OCI-LY7 (cell line): ENCODE results near the gene SGMS2. TPM values are rescaled to one million over a fixed set of nuclear protein-coding genes. Genes with fewer than 3 reads are reported as not detected.

Experiments
- BruUV-seq: library from RNA; stranded (reverse); fragments of 400-500 nt; replicated peaks from 2 replicates; lab custom pipeline; 2021; lab: Mats Ljungman, UMichigan
- CTCF ChIA-PET: fragments of 300-600 bp; sonication (Branson Sonifier 250); formaldehyde crosslinking; loops from one replicate; lab custom pipeline; 2022; ENCODE audit warnings: antibody characterized with exemption; ENCODE audit not compliant: unreplicated experiment; lab: Charles Lee
- POLR2A ChIA-PET: fragments of 300-600 bp; sonication (Branson Sonifier 250); formaldehyde crosslinking; loops from one replicate; lab custom pipeline; 2022; ENCODE audit warnings: antibody characterized with exemption; lab: Charles Lee
- DNase-seq: peaks from one replicate; pipeline ENCODE4 v3.0.0-alpha.2; 2015; ENCODE audit warnings: low spot score
- H2AFZ ChIP-seq: fragments of 200-600 bp; sonication (generic), shearing (Covaris generic); 2 replicates; pipeline ENCODE4 v1.6.1; 2014; ENCODE audit warnings: mild to moderate bottlenecking, antibody characterized with exemption, low read length, moderate library complexity
- H3K27ac ChIP-seq: fragments of 200-600 bp; sonication (generic); 2 replicates; pipeline ENCODE4 v1.5.1; 2014; ENCODE audit warnings: mixed run types, low read depth, mild to moderate bottlenecking, moderate library complexity, low read length, inconsistent platforms; ENCODE audit not compliant: poor library complexity, severe bottlenecking
- H3K36me3 ChIP-seq: fragments of 200-600 bp; sonication (generic); 2 replicates; pipeline ENCODE4 v1.6.1; 2014; ENCODE audit warnings: mild to moderate bottlenecking, antibody characterized with exemption, low read length, moderate library complexity, mixed read lengths; ENCODE audit not compliant: insufficient read depth
- H3K4me1 ChIP-seq: fragments of 200-600 bp; sonication (generic); 2 replicates; pipeline ENCODE4 v1.5.1; 2014; ENCODE audit warnings: mild to moderate bottlenecking, low read length; ENCODE audit not compliant: insufficient read depth, poor library complexity, severe bottlenecking
- H3K4me2 ChIP-seq: fragments of 200-600 bp; sonication (generic); 2 replicates; pipeline ENCODE4 v1.6.1; 2014; ENCODE audit warnings: mild to moderate bottlenecking, low read length
- H3K4me3 ChIP-seq: fragments of 200-600 bp; sonication (generic); 2 replicates; pipeline ENCODE4 v1.5.1; 2014; ENCODE audit warnings: mild to moderate bottlenecking, low read depth, low read length; ENCODE audit not compliant: poor library complexity, severe bottlenecking
- H3K79me2 ChIP-seq: fragments of 200-600 bp; sonication (generic); 2 replicates; pipeline ENCODE4 v1.6.1; 2016; ENCODE audit warnings: low read depth, mild to moderate bottlenecking, low read length, moderate library complexity, mixed read lengths; ENCODE audit not compliant: insufficient read depth
- H3K9me2 ChIP-seq: fragments of 200-600 bp; sonication (generic); 2 replicates; pipeline ENCODE4 v1.6.1; 2016; ENCODE audit warnings: mild to moderate bottlenecking, low read length, mixed read lengths; ENCODE audit not compliant: insufficient read depth
- H3K9me3 ChIP-seq: fragments of 200-600 bp; sonication (generic); 2 replicates; pipeline ENCODE4 v1.6.1; 2014; ENCODE audit warnings: mild to moderate bottlenecking, mixed run types, low read length, mixed read lengths
- H4K20me1 ChIP-seq: fragments of 200-600 bp; sonication (generic); 2 replicates; pipeline ENCODE4 v1.6.1; 2014; ENCODE audit warnings: mild to moderate bottlenecking, antibody characterized with exemption, low read length, moderate library complexity, mixed read lengths; ENCODE audit not compliant: insufficient read depth
- EZH2phosphoT487 ChIP-seq: fragments of 200-600 bp; sonication (generic); IDR thresholded peaks from 2 replicates; pipeline ENCODE4 v1.6.1; 2018; ENCODE audit warnings: low read depth, borderline replicate concordance, mild to moderate bottlenecking, mixed run types, antibody characterized with exemption, low read length, moderate library complexity, mixed read lengths
- intact Hi-C: fragments of 100-400 bp; cut with micrococcal nuclease; formaldehyde crosslinking; loops from one replicate; pipeline ENCODE4 v1.10.0; 2022; ENCODE audit not compliant: unreplicated experiment
- total RNA-seq, 2 experiments: library from RNA; depleted of rRNA in 1 of 2; stranded (reverse); fragments of >200 nt in 1 of 2; shearing (Covaris generic) in 1 of 2; gene quantifications; 2 replicates each; pipeline ENCODE4 v1.2.3, GENCODE V29; 2014 to 2022
- TF ChIP-seq, protein P1 (sequence below): fragments of 200-600 bp; sonication (generic); conservative IDR thresholded peaks from 2 replicates; pipeline ENCODE4 v1.5.1; 2014; ENCODE audit warnings: mild to moderate bottlenecking, antibody characterized with exemption, low read length, moderate library complexity, mixed read lengths

The SGMS2 gene
- total RNA-seq, 2 experiments from 2014 or later = not detected

DNA sequence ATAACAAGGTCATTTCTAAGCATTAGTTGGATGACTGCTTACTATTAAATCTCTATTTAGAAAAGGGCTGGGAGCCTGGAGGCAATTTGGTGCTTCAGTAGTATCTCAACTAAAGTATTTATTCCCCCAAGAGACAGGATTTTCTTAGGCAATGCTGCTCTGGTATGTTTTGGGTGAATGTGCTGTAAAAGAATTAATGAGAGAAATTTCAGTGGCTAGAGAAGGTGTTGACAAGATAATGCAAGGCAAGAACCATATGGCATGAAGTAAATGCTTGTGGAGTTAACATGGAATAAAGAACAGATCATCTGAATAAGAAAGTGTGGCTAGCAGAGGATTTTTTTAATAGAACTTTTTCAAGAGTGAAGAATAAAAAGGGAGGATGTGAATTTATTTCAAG is 110.5 kb downstream of the SGMS2 start:
- peaks cover 28% of the 10 kb centered on the region for H3K4me1 ChIP-seq
- intact Hi-C loops = loop anchor here (10.0 kb wide), 1 partner anchor 1620 kb away; the partner anchor contains the start of genes AIMP1 and TBCK
- H3K4me2 ChIP-seq = no peak overlapping the region
- H3K4me3 ChIP-seq = no peak overlapping the region
- no peaks in the 10 kb centered on the region for H3K9me2 ChIP-seq
- H3K9me3 ChIP-seq = no peaks in the 10 kb centered on the region
- ChIA-PET CTCF (no interaction called here), POLR2A (no interaction called here)
- TF ChIP-seq, protein P1, sequence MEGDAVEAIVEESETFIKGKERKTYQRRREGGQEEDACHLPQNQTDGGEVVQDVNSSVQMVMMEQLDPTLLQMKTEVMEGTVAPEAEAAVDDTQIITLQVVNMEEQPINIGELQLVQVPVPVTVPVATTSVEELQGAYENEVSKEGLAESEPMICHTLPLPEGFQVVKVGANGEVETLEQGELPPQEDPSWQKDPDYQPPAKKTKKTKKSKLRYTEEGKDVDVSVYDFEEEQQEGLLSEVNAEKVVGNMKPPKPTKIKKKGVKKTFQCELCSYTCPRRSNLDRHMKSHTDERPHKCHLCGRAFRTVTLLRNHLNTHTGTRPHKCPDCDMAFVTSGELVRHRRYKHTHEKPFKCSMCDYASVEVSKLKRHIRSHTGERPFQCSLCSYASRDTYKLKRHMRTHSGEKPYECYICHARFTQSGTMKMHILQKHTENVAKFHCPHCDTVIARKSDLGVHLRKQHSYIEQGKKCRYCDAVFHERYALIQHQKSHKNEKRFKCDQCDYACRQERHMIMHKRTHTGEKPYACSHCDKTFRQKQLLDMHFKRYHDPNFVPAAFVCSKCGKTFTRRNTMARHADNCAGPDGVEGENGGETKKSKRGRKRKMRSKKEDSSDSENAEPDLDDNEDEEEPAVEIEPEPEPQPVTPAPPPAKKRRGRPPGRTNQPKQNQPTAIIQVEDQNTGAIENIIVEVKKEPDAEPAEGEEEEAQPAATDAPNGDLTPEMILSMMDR = no peak
- no peak for TF ChIP-seq EZH2phosphoT487
- no peaks in the 10 kb centered on the region; the same call in 1 of the 2 replicates for H3K36me3 ChIP-seq
- H3K79me2 ChIP-seq = no peaks in the 10 kb centered on the region
- BruUV-seq = no TSS peak
- no peak overlapping the region for H3K27ac ChIP-seq
- DNase-seq = no peak
- H2AFZ ChIP-seq = no peak overlapping the region
- H4K20me1 ChIP-seq = no peaks in the 10 kb centered on the region

DNA sequence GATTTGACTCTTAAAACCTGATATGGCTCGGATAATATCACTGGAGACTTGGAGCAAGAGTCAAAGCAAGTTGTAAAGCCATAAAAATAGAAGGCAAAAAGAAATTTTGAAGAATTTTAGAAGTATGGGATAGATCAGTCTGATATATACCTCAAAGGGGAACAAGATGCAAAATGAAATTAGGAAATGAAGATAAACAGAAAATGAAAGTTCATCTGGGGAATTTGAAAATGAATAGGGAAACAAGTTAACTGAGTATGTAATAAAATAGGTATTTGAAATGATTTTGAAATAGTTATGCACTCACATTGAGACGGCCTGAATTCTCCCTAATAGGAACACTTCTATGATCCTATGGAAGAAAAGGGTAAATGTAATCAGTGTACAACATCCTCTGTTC is 112.3 kb downstream of the SGMS2 start:
- intact Hi-C loops = loop anchor here (10.0 kb wide), 1 partner anchor 1622 kb away; the partner anchor contains the start of genes AIMP1 and TBCK
- TF ChIP-seq EZH2phosphoT487 = no peak
- TF ChIP-seq, protein P1 = no peak
- Histone ChIP-seq H2AFZ (no peak overlapping the region), H3K4me1 (peaks cover 16% of the 10 kb centered on the region), H3K9me3 (no peaks in the 10 kb centered on the region), H3K4me3 (no peak overlapping the region), H3K4me2 (no peak overlapping the region), H3K9me2 (no peaks in the 10 kb centered on the region), H4K20me1 (no peaks in the 10 kb centered on the region), H3K27ac (no peak overlapping the region), H3K36me3 (no peaks in the 10 kb centered on the region; the same call in 1 of the 2 replicates), H3K79me2 (no peaks in the 10 kb centered on the region)
- BruUV-seq = no TSS peak
- CTCF ChIA-PET = no interaction called here
- no peak for DNase-seq
- POLR2A ChIA-PET = interaction anchor here (0.7 kb wide), 1 partner anchor 221 kb away, joined by 3 read pairs; no protein-coding TSS in a partner anchor

DNA sequence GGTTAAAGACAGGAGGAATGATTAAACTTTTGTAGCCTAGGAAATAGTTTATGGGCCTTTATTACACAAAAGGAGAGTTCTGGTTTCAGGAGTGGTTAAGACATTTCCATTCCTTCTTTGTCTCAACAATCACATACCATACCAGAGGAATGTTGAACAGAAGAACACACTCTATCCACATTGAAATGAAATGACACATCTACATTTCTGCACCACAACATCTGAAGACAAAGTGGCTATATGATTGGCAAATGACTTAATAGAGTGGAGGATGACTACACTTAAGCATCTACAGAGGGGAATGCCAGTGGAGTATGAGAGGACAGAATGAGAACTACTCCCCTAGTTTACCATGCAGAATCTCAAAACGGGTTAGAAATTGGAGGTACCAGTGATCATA is 114.6 kb downstream of the SGMS2 start:
- CTCF ChIA-PET = no interaction called here
- no TSS peak for BruUV-seq
- Histone ChIP-seq H3K9me2 (no peaks in the 10 kb centered on the region), H2AFZ (no peak overlapping the region), H4K20me1 (no peaks in the 10 kb centered on the region), H3K27ac (no peak overlapping the region), H3K9me3 (no peaks in the 10 kb centered on the region), H3K79me2 (no peaks in the 10 kb centered on the region), H3K36me3 (no peaks in the 10 kb centered on the region; the same call in 1 of the 2 replicates), H3K4me3 (no peak overlapping the region), H3K4me1 (no peaks in the 10 kb centered on the region), H3K4me2 (no peak overlapping the region)
- DNase-seq = no peak
- TF ChIP-seq EZH2phosphoT487 = no peak
- TF ChIP-seq, protein P1 = no peak
- POLR2A ChIA-PET = no interaction called here
- intact Hi-C loops = loop anchor here (10.0 kb wide), 1 partner anchor 1625 kb away; the partner anchor contains the start of genes AIMP1 and TBCK
